ENCODE results near the gene HPS4.

HPS4 gene

DNA sequence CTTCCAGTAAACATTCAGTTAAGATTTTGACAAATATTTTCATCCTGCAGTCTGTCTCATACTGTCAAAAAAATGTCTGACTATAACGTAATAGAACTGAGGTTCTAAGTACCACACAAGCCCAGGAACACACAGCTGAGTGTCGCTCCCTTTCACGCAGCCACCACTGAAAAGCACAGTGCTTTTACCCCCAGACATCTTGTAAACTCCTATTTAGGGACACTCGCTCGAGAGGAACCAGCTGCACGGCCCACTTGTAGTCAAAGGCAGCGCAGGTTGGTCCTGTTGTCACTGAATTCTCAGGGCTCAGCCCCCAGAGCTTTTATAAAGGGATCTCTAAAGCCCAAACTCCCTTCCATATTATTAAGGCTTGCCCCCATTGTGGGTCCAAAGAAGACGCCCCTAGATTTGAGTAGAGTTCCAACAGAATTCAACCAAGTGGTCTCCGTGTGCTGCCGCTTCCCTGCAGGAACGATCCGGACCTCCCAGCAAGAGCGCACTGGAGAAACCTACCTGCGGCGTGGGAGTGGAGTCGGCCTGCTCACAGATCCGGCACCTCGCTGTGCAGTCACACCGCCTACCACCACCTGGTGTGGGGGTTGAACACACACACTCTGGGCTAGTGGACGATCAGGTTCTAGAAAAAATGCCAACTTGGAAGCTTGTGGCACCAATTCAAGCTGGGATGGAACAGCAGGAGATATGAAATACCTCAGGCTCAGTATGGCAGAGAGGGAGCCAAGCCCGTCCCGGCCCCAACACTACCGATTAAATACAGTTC, 31.2 kb downstream of the HPS4 start:
- H3K4me3 ChIP-seq (ENCODE audit: low read depth, low read length), result no peak overlapping the region
- no peak for DNase-seq (ENCODE audit: low read depth)
- TF ChIP-seq, protein P1, sequence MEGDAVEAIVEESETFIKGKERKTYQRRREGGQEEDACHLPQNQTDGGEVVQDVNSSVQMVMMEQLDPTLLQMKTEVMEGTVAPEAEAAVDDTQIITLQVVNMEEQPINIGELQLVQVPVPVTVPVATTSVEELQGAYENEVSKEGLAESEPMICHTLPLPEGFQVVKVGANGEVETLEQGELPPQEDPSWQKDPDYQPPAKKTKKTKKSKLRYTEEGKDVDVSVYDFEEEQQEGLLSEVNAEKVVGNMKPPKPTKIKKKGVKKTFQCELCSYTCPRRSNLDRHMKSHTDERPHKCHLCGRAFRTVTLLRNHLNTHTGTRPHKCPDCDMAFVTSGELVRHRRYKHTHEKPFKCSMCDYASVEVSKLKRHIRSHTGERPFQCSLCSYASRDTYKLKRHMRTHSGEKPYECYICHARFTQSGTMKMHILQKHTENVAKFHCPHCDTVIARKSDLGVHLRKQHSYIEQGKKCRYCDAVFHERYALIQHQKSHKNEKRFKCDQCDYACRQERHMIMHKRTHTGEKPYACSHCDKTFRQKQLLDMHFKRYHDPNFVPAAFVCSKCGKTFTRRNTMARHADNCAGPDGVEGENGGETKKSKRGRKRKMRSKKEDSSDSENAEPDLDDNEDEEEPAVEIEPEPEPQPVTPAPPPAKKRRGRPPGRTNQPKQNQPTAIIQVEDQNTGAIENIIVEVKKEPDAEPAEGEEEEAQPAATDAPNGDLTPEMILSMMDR (IDR thresholded peaks at IDR 0.05; ENCODE audit: control insufficient read depth, extremely low read depth, insufficient read depth), result no peak

GRCh38 chr22:26450453-26451185, 33.0 kb downstream of the HPS4 start:
- no peak overlapping the region for H3K4me3 ChIP-seq (ENCODE audit: low read depth, low read length)
- DNase-seq (ENCODE audit: low read depth), result no peak
- TF ChIP-seq, protein P1 (IDR thresholded peaks at IDR 0.05; ENCODE audit: control insufficient read depth, extremely low read depth, insufficient read depth), result no peak

DNA sequence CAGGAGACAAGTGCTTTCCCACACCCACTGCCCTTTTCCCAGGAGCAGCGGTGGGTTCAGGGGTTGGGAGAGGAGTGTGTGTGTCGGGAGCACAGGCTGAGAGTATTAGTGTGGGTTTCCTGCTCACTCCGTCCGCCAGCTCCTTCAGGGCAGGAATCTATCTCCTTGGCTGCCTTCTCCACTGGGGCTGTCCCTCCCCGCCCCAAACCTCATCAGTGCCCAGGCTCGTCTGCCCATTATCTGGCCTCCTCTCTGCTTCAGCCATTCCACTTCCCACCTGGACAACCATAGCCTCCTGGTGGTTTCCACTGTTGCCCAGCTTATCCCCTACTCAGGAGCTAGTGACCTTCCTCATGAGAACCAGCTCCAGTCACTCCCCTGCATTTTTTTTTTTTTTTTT, 34.6 kb downstream of the HPS4 start:
- TF ChIP-seq, protein P1 (IDR thresholded peaks at IDR 0.05; ENCODE audit: control insufficient read depth, extremely low read depth, insufficient read depth), result no peak
- H3K4me3 ChIP-seq (ENCODE audit: low read depth, low read length), result no peak overlapping the region
- DNase-seq (ENCODE audit: low read depth), result no peak

- DNase-seq (ENCODE audit: low read depth), result no peak
- no peak overlapping the region for H3K4me3 ChIP-seq (ENCODE audit: low read depth, low read length)
- TF ChIP-seq, protein P1 (IDR thresholded peaks at IDR 0.05; ENCODE audit: control insufficient read depth, extremely low read depth, insufficient read depth), result no peak
These were observed 35.2 kb downstream of the HPS4 start for GRCh38 chr22:26448334-26448733.

DNA sequence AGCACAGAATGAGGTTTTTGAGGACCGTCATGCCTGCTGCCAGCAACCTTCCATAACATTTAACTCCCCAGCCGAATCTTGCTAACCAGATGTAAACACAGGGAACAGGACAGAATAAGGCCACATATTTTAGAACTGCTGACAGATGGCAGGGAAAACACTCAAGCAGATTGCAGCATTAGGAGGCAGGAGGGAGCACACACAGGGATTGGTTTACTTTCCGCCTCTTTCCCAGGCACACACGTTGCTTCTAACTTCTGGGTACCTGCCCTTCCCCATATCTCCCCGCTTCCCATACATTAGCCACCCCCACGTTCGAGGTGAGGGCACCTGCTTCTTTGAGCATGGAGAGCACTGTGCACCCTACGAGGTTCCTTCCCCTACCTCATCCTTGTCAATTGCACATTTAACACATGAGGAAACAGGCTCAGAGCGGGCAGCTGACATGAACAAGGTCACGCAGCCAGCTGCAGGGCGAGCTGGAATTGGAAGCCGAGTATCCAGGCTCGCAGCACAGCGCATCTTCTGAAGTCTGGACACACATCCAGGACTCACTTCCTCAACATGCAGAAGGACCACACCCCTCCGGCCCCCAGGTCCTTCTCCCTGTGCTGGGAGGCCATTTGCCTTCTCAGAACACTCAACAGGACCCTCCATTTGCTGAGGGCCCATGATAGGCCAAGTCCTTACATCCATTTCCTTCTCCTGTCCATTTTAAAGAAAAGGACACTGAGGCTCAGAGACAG, 35.8 kb downstream of the HPS4 start:
- TF ChIP-seq, protein P1 (IDR thresholded peaks at IDR 0.05; ENCODE audit: control insufficient read depth, extremely low read depth, insufficient read depth), result no peak
- no peak overlapping the region for H3K4me3 ChIP-seq (ENCODE audit: low read depth, low read length)
- no peak for DNase-seq (ENCODE audit: low read depth)

- no peak overlapping the region for H3K4me3 ChIP-seq (ENCODE audit: low read depth, low read length)
- TF ChIP-seq, protein P1 (IDR thresholded peaks at IDR 0.05; ENCODE audit: control insufficient read depth, extremely low read depth, insufficient read depth), result no peak
- no peak for DNase-seq (ENCODE audit: low read depth)
These were observed 36.6 kb downstream of the HPS4 start for GRCh38 chr22:26446808-26447515.

Measured in LNCaP clone FGC (cell line).